ENCODE measurements around the gene MXD1. TPM values are rescaled to one million over a fixed set of nuclear protein-coding genes. Genes with fewer than 3 reads are reported as not detected.

Gene MXD1
- total RNA-seq, 6 experiments from 2014 or later: 3.5 to 13.1 (median 4.3) TPM

DNA sequence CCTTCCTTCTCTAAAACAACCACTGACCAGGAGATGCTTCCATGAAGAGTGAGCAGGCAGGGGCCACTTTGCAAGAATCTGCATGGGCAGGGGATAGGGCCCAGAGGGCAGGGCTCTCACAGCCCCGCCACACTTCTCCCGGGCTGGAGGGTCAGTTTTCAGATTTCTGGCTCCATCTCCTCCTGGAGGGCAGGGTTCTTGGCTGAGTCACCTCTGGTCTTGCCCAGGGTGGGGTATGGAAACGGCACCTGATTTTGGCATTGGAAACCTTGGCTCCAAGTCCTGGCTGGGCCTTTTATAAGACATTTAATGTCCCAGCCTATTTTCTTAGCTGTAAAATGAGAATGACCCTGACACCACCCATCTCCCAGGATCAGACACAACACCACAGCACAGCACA, 74.1 kb downstream of the MXD1 start:
- no peak for DNase-seq
- intact Hi-C loops (cut with DNase I): no loop called here
- no peak for ATAC-seq

GRCh38 chr2:69989441-69990105, 74.7 kb downstream of the MXD1 start:
- WGBS (ENCODE audit: insufficient coverage, low coverage, low lambda C conversion rate, missing lambda C conversion rate): 100% methylated on average over 2 of the region's 12 CpGs
- Histone ChIP-seq H3K27ac (no peak overlapping the region), H3K4me3 (no peak overlapping the region), H3K9me3 (no peaks in the 10 kb centered on the region), H3K27me3 (no peaks in the 10 kb centered on the region), H3K4me1 (peaks cover 0 to 5% (median 0%) of the 10 kb centered on the region in 4 donors), H3K36me3 (no peaks in the 10 kb centered on the region)
- no peak for ATAC-seq
- DNase-seq: no peak
- intact Hi-C loops (cut with DNase I): no loop called here
- TF ChIP-seq, protein P1, sequence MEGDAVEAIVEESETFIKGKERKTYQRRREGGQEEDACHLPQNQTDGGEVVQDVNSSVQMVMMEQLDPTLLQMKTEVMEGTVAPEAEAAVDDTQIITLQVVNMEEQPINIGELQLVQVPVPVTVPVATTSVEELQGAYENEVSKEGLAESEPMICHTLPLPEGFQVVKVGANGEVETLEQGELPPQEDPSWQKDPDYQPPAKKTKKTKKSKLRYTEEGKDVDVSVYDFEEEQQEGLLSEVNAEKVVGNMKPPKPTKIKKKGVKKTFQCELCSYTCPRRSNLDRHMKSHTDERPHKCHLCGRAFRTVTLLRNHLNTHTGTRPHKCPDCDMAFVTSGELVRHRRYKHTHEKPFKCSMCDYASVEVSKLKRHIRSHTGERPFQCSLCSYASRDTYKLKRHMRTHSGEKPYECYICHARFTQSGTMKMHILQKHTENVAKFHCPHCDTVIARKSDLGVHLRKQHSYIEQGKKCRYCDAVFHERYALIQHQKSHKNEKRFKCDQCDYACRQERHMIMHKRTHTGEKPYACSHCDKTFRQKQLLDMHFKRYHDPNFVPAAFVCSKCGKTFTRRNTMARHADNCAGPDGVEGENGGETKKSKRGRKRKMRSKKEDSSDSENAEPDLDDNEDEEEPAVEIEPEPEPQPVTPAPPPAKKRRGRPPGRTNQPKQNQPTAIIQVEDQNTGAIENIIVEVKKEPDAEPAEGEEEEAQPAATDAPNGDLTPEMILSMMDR (IDR thresholded peaks at IDR 0.05): no peak
- TF ChIP-seq POLR2A (IDR thresholded peaks at IDR 0.05): no peak

More for the DNA sequence above, 74.1 kb downstream of the MXD1 start:
- 51% methylated on average over 2 of the region's 3 CpGs for WGBS (ENCODE audit: insufficient coverage, low coverage, low lambda C conversion rate, missing lambda C conversion rate)
- Histone ChIP-seq H3K27me3 (no peaks in the 10 kb centered on the region), H3K36me3 (no peaks in the 10 kb centered on the region), H3K27ac (no peak overlapping the region), H3K4me1 (peaks cover 0 to 5% (median 0%) of the 10 kb centered on the region in 4 donors), H3K9me3 (no peaks in the 10 kb centered on the region), H3K4me3 (no peak overlapping the region)
- TF ChIP-seq, protein P1 (IDR thresholded peaks at IDR 0.05): no peak
- no peak for TF ChIP-seq POLR2A (IDR thresholded peaks at IDR 0.05)

Small RNAs within 50 kb of the gene (small RNA-seq; reads per million reads assigned to genes)
- 0 reads per million in 2 experiments for gene RPL23AP92

Other genes with a start within 250 kb of the MXD1 start
- gene ANXA4, start 173.0 kb upstream of the MXD1 start, total RNA-seq: 100 to 1,000 TPM in 3 of 6 experiments, 10 to 100 TPM in 3; 53.5 to 173 (median 92.1) TPM
- gene GMCL1, start 85.4 kb upstream of the MXD1 start, total RNA-seq: 10 to 100 TPM in 2 of 6 experiments, 1 to 10 TPM in 4; 5.8 to 11.4 (median 6.8) TPM
- 10 to 100 TPM; 12.1 to 37.7 (median 17.2) TPM for gene SNRNP27, start 21.2 kb upstream of the MXD1 start, total RNA-seq
- gene ASPRV1, start 46.5 kb downstream of the MXD1 start, total RNA-seq: under 1 TPM; 0.31 to 0.98 (median 0.59) TPM
- 100 to 1,000 TPM; 147 to 220 (median 178) TPM for gene PCBP1, start 172.4 kb downstream of the MXD1 start, total RNA-seq